Duodenal mucosa (tissue), 2 donors: Measurements from ENCODE around the gene APOBEC4.
"Not testable (repeated sequence)": the region's sequence is repeated elsewhere in the genome, so short reads cannot be mapped to it uniquely, and the experiment has no call there.

Experiments
- H3K27ac ChIP-seq: one replicate; pipeline ENCODE4 v1.7.0; 2013; ENCODE audit warnings: low read depth, low read length
- H3K27me3 ChIP-seq, 2 donors: one replicate each; pipeline ENCODE4 v1.7.0; 2013; ENCODE audit warnings: low read length in 2 of 2, control low read depth in 1 of 2; ENCODE audit not compliant: insufficient read depth in 2 of 2, control insufficient read depth in 1 of 2
- H3K36me3 ChIP-seq, 2 donors: one replicate each; pipeline ENCODE4 v1.7.0; 2013; ENCODE audit warnings: low read length in 2 of 2, control low read depth in 1 of 2; ENCODE audit not compliant: insufficient read depth in 2 of 2, control insufficient read depth in 1 of 2
- H3K4me1 ChIP-seq, 2 donors: one replicate each; pipeline ENCODE4 v1.7.0; 2013; ENCODE audit warnings: low read length in 2 of 2, control low read depth in 1 of 2; ENCODE audit not compliant: insufficient read depth in 2 of 2, control insufficient read depth in 1 of 2
- H3K4me3 ChIP-seq, 2 donors: one replicate each; pipeline ENCODE4 v1.7.0; 2013; ENCODE audit warnings: low read length in 2 of 2, low read depth in 1 of 2
- H3K9ac ChIP-seq, 2 donors: one replicate each; pipeline ENCODE4 v1.7.0; 2013; ENCODE audit warnings: low read length in 2 of 2, low read depth in 1 of 2
- H3K9me3 ChIP-seq, 2 donors: one replicate each; pipeline ENCODE4 v1.7.0; 2013; ENCODE audit warnings: low read length in 2 of 2, control low read depth in 1 of 2; ENCODE audit not compliant: control insufficient read depth in 1 of 2

APOBEC4 gene

DNA sequence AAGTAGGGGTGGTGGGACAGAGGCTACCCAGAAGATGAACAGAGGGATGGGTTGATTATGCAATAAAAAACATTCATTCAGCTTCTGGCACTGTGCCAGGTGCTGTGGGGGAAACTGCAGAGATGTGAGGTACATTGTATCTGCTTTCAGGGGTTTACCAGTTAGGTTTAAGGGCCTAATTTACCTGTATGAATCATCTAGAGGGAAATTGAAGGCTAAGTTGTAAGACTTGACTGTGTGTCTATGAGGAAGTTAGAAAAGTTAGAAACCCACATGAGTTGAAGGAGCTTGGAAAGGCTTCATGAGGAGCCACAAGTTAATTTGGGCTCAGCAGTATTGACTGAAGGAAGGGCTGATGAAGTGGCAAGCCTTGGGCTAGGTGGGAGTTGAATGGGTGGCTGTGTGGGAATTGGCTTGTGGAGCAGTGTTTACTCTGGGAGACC is 36.7 kb upstream of the APOBEC4 start:
- Histone ChIP-seq H3K4me3 (no peak overlapping the region), H3K36me3 (no peaks in the 10 kb centered on the region), H3K27me3 (no peaks in the 10 kb centered on the region), H3K9me3 (no peaks in the 10 kb centered on the region), H3K9ac (no peak overlapping the region), H3K27ac (no peak overlapping the region), H3K4me1 (no peaks in the 10 kb centered on the region)

DNA sequence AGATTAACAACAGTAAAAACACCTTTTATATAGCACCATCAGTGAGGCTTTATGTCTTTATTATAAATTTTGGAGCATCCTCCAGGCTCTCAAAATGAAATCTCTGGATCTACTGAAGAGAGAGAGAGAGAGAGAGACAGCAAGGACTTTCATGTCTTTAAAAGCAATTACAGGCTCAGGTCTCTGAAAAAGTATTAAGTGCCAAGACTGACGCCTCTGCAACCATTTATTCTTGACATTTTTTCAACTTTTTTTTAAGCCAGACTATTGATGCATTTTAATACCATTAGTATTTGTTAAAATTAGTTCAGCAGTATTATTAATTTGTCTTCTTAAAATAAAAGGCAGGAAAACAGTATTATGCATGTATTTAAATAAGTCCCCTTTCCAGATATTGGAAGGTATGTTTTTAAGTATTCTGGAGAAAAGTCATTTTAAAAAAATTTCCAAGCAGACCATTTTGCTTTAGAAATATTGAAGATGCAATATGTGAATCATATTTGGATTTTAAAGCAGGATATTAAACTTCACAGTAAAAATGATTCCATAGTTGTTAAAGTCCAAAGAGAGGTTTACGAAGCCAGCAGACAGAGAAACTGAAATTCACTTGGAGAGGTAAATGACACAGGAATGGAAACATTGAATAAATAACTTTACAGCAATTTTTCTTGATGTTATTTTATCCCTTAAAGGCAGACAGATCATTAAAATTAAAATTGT is 35.4 kb upstream of the APOBEC4 start:
- H3K4me1 ChIP-seq: no peaks in the 10 kb centered on the region

DNA sequence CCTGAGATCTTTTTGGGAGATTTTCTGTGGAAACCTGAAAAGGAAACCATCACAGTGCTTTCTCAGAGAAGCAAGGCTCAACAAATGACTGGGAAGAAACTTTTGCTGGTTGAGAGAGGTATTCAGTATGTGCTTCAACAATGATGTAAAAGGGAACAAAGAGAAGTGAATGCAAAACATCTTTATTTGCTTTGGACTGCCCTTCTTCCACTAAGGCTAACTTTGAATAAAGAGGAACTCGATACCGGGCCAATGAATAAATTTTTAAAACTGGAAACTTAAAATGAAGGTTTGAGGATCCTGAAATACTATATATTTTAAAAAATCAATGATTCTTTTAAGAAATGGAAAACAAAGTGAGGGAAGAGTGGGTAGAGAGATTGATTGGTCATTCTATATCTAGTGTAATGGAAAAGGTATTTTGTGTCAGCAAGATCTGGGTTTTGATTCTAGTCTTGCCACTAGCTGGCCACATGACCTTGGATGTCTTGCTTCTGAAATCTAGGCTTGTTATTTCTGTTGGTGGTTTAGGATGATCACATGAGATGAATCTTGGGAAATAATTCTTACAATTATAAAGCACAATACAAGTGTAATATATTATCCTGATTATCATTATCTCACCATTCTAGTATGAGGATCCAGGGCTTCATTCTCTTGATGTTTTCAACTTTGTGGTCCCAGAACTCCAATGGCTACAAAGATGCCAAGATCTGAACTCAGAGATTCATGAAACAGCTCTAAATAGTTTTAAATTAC is 34.6 kb upstream of the APOBEC4 start:
- Histone ChIP-seq H3K4me3 (no peak overlapping the region), H3K27ac (no peak overlapping the region), H3K4me1 (no peaks in the 10 kb centered on the region), H3K27me3 (no peaks in the 10 kb centered on the region), H3K36me3 (no peaks in the 10 kb centered on the region), H3K9me3 (no peaks in the 10 kb centered on the region), H3K9ac (no peak overlapping the region)

More for the DNA sequence above, 35.4 kb upstream of the APOBEC4 start:
- no peak overlapping the region for H3K4me3 ChIP-seq
- no peak overlapping the region for H3K27ac ChIP-seq
- H3K9me3 ChIP-seq: no peaks in the 10 kb centered on the region
- no peaks in the 10 kb centered on the region for H3K36me3 ChIP-seq
- H3K9ac ChIP-seq: no peak overlapping the region
- no peaks in the 10 kb centered on the region for H3K27me3 ChIP-seq

DNA sequence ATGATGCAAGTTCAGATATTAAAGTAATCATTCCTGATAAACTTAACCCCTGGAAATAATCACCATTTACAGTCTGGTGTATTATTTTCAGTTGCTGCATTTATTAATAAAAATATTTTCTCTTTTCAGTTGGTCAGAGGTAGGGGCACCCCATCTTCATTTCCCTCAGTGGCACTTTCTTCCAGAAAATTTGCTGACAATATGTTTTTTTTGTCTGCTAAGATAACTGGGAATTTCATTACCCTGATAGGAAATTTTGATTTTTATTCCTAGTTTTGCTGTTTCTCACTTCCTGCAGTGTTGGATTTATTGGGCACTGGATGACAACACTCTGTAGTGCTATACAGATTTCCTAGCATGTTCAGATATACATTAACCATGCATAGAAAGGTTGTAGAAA is 33.1 kb upstream of the APOBEC4 start:
- Histone ChIP-seq H3K36me3 (no peaks in the 10 kb centered on the region), H3K4me1 (no peaks in the 10 kb centered on the region), H3K27ac (no peak overlapping the region), H3K27me3 (no peaks in the 10 kb centered on the region), H3K9me3 (no peaks in the 10 kb centered on the region), H3K4me3 (no peak overlapping the region), H3K9ac (no peak overlapping the region)

DNA sequence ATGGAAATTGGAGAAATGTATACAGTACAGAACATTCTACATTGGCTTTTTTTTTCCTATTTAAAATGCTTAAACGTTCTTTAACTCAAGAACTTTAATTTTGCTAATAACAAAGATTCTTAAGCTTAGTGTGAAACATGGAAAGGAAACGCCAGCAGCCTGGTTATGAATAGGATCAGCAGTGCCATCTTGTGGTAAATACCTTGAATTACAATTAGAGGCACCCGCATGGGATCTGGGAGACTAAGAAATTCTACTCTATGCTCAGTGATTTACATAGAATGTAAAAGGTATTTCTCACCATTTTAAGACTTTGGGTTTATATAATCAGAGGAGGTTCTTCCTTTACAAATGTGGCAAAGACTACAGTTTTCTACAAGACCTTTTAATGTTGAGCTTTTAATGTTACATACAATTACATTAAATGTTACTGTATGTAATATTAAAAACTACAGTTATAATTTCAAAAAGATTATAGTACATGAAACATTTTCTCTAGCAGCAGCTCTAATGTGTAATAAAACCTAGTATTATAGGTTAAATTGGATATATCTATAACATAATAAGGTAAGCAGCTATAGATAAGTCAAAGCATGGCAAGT is 32.1 kb upstream of the APOBEC4 start:
- no peaks in the 10 kb centered on the region for H3K36me3 ChIP-seq
- H3K27ac ChIP-seq: no peak overlapping the region
- H3K4me3 ChIP-seq: no peak overlapping the region
- H3K9ac ChIP-seq: no peak overlapping the region
- no peaks in the 10 kb centered on the region for H3K27me3 ChIP-seq
- no peaks in the 10 kb centered on the region for H3K4me1 ChIP-seq
- H3K9me3 ChIP-seq: no peaks in the 10 kb centered on the region

DNA sequence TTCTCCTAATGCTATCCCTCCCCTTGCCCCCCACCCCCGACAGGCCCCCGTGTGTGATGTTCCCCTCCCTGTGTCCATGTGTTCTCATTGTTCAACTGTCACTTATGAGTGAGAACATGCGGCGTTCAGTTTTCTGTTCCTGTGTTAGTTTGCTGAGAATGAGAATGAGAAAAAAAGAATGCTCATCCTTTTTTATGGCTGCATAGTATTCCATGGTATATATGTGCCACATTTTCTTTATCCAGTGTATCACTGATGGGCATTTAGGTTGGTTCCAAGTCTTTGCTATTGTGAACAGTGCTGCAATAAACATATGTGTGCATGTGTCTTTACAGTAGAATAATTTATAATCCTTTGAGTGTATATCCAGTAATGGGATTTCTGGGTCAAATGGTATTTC is 26.2 kb upstream of the APOBEC4 start:
- not testable (repeated sequence) for H3K9ac ChIP-seq

DNA sequence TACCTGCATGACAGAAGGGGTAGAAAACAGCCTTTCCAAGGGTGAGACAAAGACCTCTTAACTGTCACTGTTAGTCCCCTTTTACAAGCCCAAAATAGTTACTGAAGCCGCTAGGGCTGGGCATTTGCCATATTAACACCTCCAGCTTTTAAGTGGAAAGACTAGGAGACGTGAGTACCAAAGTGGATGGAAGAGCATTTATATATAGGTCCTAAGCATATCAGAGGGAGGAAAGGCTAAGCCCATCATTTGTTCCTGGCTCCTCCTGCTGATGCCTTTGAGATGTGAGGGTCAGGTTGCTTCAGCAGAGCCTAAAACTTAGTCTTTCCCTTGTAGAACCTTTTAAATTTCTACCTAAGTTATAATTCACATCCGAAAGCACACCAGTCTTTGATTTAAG is 25.7 kb upstream of the APOBEC4 start:
- Histone ChIP-seq H3K9me3 (no peaks in the 10 kb centered on the region), H3K36me3 (no peaks in the 10 kb centered on the region), H3K27ac (no peak overlapping the region), H3K9ac (no peak overlapping the region), H3K4me1 (no peaks in the 10 kb centered on the region), H3K27me3 (no peaks in the 10 kb centered on the region), H3K4me3 (no peak overlapping the region)

More for the DNA sequence above, 26.2 kb upstream of the APOBEC4 start:
- H3K36me3 ChIP-seq, H3K4me1 ChIP-seq, H3K27ac ChIP-seq, H3K27me3 ChIP-seq, H3K4me3 ChIP-seq, H3K9me3 ChIP-seq: not testable (repeated sequence)

DNA sequence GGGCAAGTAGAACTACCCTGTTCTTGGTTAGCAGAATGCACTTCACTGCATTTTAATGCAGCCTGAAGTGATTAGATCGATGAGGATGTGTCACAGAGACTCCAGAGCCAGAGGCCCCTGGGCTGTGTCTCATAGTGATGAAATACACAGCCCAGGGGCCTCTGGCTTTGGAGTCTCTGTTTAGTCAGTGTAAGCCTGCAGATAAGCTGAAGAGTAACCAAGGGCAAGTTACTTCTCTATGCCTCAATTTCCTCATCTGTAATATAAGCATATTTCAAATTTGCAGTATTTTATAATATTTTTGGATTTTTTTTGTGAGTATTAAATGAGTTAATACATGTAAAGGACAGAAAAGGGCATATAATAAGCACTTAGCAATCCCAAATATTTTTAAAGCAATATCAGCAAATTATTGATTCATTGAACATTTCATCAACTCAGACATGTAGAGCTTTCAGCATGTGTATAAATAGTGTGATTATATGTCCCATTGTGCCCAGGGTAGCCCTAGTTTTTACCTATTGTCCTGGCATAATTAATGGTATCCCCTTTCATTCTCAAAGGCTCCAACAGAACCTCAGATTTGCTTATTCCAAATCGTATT is 23.6 kb upstream of the APOBEC4 start:
- Histone ChIP-seq H3K27ac (no peak overlapping the region), H3K4me1 (no peaks in the 10 kb centered on the region), H3K4me3 (no peak overlapping the region), H3K27me3 (no peaks in the 10 kb centered on the region), H3K9ac (no peak overlapping the region), H3K9me3 (no peaks in the 10 kb centered on the region), H3K36me3 (no peaks in the 10 kb centered on the region)

DNA sequence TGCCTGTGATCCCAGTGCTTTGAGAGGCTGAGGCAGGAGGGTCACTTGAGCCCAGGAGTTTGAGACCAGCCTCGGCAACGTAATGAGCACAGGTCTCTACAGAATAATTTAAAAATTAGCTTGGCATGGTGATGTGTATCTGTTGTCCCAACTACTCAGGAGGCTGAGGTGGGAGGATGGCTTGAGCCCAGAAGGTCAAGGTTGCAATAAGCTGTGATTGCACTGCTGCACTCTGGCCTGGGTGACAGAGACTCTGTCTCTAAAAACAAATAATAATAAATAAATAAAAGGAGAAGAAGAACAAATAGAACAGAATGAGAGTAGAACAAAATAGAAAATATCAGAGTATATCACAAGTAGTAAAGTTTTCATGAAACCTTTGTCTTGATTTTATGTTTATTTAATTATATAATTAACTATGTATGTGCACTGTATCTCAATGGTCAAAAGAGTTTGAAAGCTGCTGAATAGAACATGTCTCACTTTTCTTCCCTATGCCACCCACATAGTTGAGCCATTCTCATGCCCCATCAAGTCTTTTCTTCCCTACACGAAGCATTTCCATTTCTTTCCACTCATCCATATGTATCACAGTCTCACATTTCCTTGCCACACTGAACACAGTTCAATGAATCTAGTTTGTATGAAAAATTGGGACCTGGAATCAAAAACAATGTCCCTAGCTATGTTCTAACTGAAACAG is 22.9 kb upstream of the APOBEC4 start:
- Histone ChIP-seq H3K4me1 (no peaks in the 10 kb centered on the region), H3K9me3 (peaks cover 0 to 3% of the 10 kb centered on the region in 2 donors), H3K9ac (no peak overlapping the region), H3K27ac (no peak overlapping the region), H3K27me3 (no peaks in the 10 kb centered on the region), H3K36me3 (no peaks in the 10 kb centered on the region), H3K4me3 (no peak overlapping the region)
